Muscle layer of colon (tissue), 2 donors: ENCODE data around the gene MRPL1.
"Not testable (repeated sequence)": the region's sequence is repeated elsewhere in the genome, so short reads cannot be mapped to it uniquely, and the experiment has no call there.

ENCODE experiments used
- H3K27ac ChIP-seq: one replicate; pipeline ENCODE4 v1.7.0; 2013; ENCODE audit warnings: low read depth, mild to moderate bottlenecking, low read length, moderate library complexity
- H3K27me3 ChIP-seq, 2 donors: one replicate each; pipeline ENCODE4 v1.7.0; 2013; ENCODE audit warnings: low read length in 2 of 2, mild to moderate bottlenecking in 2 of 2; ENCODE audit not compliant: insufficient read depth in 2 of 2, control insufficient read depth in 1 of 2
- H3K36me3 ChIP-seq: one replicate; pipeline ENCODE4 v1.7.0; 2013; ENCODE audit warnings: mild to moderate bottlenecking, low read length; ENCODE audit not compliant: insufficient read depth
- H3K4me1 ChIP-seq: one replicate; pipeline ENCODE4 v1.7.0; 2013; ENCODE audit warnings: mild to moderate bottlenecking, low read length; ENCODE audit not compliant: insufficient read depth
- H3K4me3 ChIP-seq, 2 donors: one replicate each; pipeline ENCODE4 v1.7.0; 2013; ENCODE audit warnings: low read length in 2 of 2, low read depth in 1 of 2, mild to moderate bottlenecking in 1 of 2, moderate library complexity in 1 of 2
- H3K9ac ChIP-seq: one replicate; pipeline ENCODE4 v1.7.0; 2013; ENCODE audit warnings: low read length
- H3K9me3 ChIP-seq: one replicate; pipeline ENCODE4 v1.7.0; 2013; ENCODE audit warnings: mild to moderate bottlenecking, low read length
- donor health status: abdominal sarcoma.
- donor health status: Adenocarcinoma of cecum.

The MRPL1 gene

GRCh38 chr4:77922158-77923094, 59.8 kb downstream of the MRPL1 start:
- Histone ChIP-seq H3K4me3 (no peak overlapping the region), H3K9ac (no peak overlapping the region), H3K27ac (no peak overlapping the region), H3K4me1 (peaks cover 6% of the 10 kb centered on the region), H3K9me3 (no peaks in the 10 kb centered on the region), H3K27me3 (no peaks in the 10 kb centered on the region), H3K36me3 (no peaks in the 10 kb centered on the region)

- no peaks in the 10 kb centered on the region for H3K4me1 ChIP-seq
- no peak overlapping the region for H3K27ac ChIP-seq
- no peak overlapping the region for H3K4me3 ChIP-seq
- no peaks in the 10 kb centered on the region for H3K9me3 ChIP-seq
- peaks cover 6% of the 10 kb centered on the region for H3K36me3 ChIP-seq
- no peaks in the 10 kb centered on the region for H3K27me3 ChIP-seq
- H3K9ac ChIP-seq, result no peak overlapping the region
Observed at GRCh38 chr4:77927991-77928925, 65.6 kb downstream of the MRPL1 start.

GRCh38 chr4:77930154-77930639, 67.6 kb downstream of the MRPL1 start:
- Histone ChIP-seq H3K4me3 (no peak overlapping the region), H3K27me3 (no peaks in the 10 kb centered on the region)

GRCh38 chr4:77930876-77931275, 68.2 kb downstream of the MRPL1 start:
- H3K4me1 ChIP-seq, result no peaks in the 10 kb centered on the region
- H3K4me3 ChIP-seq, result no peak overlapping the region
- H3K27ac ChIP-seq, result no peak overlapping the region
- peaks cover 6% of the 10 kb centered on the region for H3K36me3 ChIP-seq
- no peaks in the 10 kb centered on the region for H3K27me3 ChIP-seq
- H3K9me3 ChIP-seq, result no peaks in the 10 kb centered on the region
- no peak overlapping the region for H3K9ac ChIP-seq

More at GRCh38 chr4:77930154-77930639, 67.6 kb downstream of the MRPL1 start:
- Histone ChIP-seq H3K36me3 (peaks cover 6% of the 10 kb centered on the region), H3K9me3 (no peaks in the 10 kb centered on the region), H3K27ac (no peak overlapping the region), H3K9ac (no peak overlapping the region), H3K4me1 (no peaks in the 10 kb centered on the region)

DNA sequence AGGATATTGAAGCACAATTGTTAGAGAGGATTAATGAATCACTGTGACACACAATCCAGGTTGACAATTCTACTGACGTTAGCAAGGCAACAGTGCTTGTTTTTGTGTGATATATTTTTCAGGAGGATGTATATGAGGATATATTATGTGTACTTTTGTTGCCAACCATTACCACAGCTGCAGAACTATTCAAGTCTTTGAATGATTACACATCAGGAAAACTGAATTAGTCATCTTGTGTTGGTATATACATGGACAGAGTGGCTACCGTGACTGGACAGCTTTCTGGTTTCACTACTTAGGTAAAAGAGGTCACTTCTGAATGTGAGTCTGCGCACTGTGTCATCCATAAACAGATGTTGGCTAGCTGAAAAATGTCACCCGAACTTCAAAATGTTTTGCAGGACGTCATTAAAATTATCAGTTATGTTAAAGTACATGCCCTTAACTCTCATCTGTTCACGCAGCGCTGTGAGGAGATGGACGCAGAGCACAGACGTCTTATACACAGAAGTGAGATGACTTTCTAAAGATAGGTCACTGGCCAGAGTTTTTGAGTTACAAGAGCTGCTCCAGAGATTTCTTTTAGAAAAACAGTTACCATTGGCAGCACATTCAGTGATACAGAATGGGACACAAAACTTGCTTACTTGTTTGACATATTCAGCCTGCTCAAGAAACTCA, 69.0 kb downstream of the MRPL1 start:
- H3K27ac ChIP-seq, result no peak overlapping the region
- no peak overlapping the region for H3K4me3 ChIP-seq
- peaks cover 6% of the 10 kb centered on the region for H3K36me3 ChIP-seq
- H3K27me3 ChIP-seq, result no peaks in the 10 kb centered on the region
- no peaks in the 10 kb centered on the region for H3K9me3 ChIP-seq
- H3K4me1 ChIP-seq, result no peaks in the 10 kb centered on the region
- no peak overlapping the region for H3K9ac ChIP-seq

DNA sequence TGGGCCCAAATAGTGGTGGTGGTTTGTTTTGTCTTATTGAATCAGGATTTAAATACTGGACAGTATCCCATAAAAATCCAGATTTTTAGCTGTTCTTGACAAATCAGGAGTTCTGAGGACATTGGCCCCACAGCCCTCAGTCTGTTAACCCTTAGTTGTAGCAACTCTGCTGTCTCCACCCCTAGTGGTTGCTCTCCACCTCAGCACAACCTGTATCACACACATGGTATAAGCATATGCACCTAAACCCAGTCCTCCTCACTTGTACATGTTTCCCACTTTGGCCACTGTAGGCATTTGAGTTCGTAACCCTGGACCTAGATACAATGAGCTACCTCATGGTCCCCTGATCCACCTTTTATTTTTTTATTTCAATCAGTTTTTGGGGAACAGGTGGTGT, 75.9 kb downstream of the MRPL1 start:
- Histone ChIP-seq H3K27ac (no peak overlapping the region), H3K27me3 (no peaks in the 10 kb centered on the region), H3K9me3 (no peaks in the 10 kb centered on the region), H3K9ac (no peak overlapping the region), H3K36me3 (no peaks in the 10 kb centered on the region), H3K4me1 (no peaks in the 10 kb centered on the region), H3K4me3 (no peak overlapping the region)

DNA sequence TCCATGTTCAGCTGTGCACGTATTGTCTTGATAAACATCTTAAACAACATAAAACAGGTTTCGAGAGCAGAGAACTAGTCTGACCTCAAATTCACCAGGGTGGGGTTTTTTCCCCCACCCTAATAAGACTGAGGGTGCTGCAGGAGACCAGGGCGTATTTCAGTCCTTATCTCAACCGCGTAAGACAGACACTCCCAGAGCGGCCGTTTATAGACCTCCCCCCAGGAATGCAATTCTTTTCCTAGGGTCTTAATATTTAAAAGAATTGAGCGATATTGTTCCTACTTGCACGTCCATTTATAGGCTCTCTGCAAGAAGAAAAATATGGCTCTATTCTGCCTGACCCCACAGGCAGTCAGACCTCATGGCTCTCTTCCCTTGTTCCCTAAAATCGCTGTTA, 83.3 kb downstream of the MRPL1 start:
- not testable (repeated sequence) for H3K9ac ChIP-seq, H3K27me3 ChIP-seq, H3K36me3 ChIP-seq, H3K27ac ChIP-seq, H3K4me3 ChIP-seq, H3K4me1 ChIP-seq, H3K9me3 ChIP-seq

DNA sequence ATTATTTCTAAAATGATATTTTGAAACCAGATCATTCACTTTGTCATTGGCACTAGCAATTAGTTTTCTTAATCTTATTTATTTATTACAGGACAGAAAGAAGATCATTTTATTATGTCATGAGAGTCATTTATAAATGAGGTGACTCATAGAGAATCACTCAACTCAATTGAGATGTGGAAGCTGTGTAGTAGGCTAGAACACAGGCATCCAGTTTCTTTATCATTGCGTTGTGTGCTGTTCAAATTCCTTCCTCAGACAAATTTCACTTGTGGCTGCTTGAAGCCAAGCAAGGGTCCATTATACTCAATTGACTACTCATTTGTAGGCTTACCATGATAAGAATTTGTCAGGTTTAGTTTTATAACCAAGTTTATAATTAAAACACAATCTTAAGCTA, 87.6 kb downstream of the MRPL1 start:
- H3K27me3 ChIP-seq, result no peaks in the 10 kb centered on the region
- no peak overlapping the region for H3K9ac ChIP-seq
- no peaks in the 10 kb centered on the region for H3K36me3 ChIP-seq
- no peak overlapping the region for H3K4me3 ChIP-seq
- H3K9me3 ChIP-seq, result no peaks in the 10 kb centered on the region
- H3K27ac ChIP-seq, result no peak overlapping the region
- no peaks in the 10 kb centered on the region for H3K4me1 ChIP-seq

- H3K4me3 ChIP-seq, result no peak overlapping the region
- H3K27ac ChIP-seq, result no peak overlapping the region
- H3K27me3 ChIP-seq, result no peaks in the 10 kb centered on the region
- H3K9ac ChIP-seq, result no peak overlapping the region
- H3K4me1 ChIP-seq, result no peaks in the 10 kb centered on the region
- no peaks in the 10 kb centered on the region for H3K36me3 ChIP-seq
- H3K9me3 ChIP-seq, result no peaks in the 10 kb centered on the region
Observed at GRCh38 chr4:77952457-77952856, 89.8 kb downstream of the MRPL1 start.

- Histone ChIP-seq H3K27me3 (no peaks in the 10 kb centered on the region), H3K36me3 (no peaks in the 10 kb centered on the region), H3K27ac (no peak overlapping the region), H3K9ac (no peak overlapping the region), H3K4me3 (no peak overlapping the region), H3K4me1 (no peaks in the 10 kb centered on the region), H3K9me3 (no peaks in the 10 kb centered on the region)
Observed at GRCh38 chr4:77954690-77955089, 92.1 kb downstream of the MRPL1 start.

DNA sequence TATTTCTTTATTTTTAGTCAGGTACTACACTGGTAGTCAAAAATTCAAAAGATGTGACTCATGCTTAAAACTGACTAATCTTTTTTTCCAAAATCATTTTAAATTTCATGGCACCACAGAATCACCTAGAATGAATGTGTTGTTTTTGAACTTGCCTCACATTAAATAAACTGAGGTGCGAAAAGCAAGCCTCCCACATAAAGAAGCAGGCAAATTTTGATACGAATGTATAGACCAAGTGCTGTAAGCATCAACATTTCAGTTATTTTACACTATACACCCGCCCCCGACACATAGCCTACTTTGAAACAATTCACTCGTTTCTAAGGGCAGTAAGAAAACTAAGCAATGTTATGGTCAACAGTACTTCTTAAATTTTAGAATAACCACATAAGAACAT, 94.3 kb downstream of the MRPL1 start:
- no peaks in the 10 kb centered on the region for H3K9me3 ChIP-seq
- no peak overlapping the region for H3K9ac ChIP-seq
- H3K27ac ChIP-seq, result no peak overlapping the region
- H3K27me3 ChIP-seq, result no peaks in the 10 kb centered on the region
- no peaks in the 10 kb centered on the region for H3K4me1 ChIP-seq
- no peaks in the 10 kb centered on the region for H3K36me3 ChIP-seq
- H3K4me3 ChIP-seq, result no peak overlapping the region
